Measurements from ENCODE around the gene RASSF3. TPM values are rescaled to one million over a fixed set of nuclear protein-coding genes. Genes with fewer than 3 reads are reported as not detected.

The RASSF3 gene
- total RNA-seq, 4 donors from 2014 or later = 5.2 to 11.5 (median 7.0) TPM

DNA sequence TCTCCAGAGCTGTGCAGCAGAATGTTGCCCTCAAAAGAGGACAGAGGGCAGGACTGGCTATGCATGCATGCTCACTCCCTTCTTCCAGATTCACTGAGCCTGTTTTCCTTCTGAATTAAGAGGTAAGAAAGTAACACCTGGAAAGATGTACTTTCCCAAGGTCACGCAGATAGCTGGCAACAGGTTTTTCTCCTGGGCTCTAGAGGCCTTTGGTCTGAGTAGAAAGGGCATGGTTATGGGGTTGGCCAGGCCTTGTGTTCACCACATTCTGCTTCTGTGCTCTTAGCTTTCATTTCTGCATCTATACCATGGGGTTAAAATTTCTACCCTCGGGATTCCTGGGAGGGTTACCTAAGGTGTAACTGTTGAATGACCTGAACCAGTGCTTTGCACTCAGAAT, 57.5 kb downstream of the RASSF3 start:
- Histone ChIP-seq H3K27ac (no peak overlapping the region), H3K9me3 (no peaks in the 10 kb centered on the region), H3K4me1 (peaks cover 0 to 28% of the 10 kb centered on the region in 2 donors), H3K27me3 (no peaks in the 10 kb centered on the region), H3K36me3 (no peaks in the 10 kb centered on the region), H3K4me3 (no peak overlapping the region)
- DNase-seq (no peak), ATAC-seq (no peak)
- TF ChIP-seq POLR2A (IDR thresholded peaks at IDR 0.05) = no peak
- TF ChIP-seq, protein P1, sequence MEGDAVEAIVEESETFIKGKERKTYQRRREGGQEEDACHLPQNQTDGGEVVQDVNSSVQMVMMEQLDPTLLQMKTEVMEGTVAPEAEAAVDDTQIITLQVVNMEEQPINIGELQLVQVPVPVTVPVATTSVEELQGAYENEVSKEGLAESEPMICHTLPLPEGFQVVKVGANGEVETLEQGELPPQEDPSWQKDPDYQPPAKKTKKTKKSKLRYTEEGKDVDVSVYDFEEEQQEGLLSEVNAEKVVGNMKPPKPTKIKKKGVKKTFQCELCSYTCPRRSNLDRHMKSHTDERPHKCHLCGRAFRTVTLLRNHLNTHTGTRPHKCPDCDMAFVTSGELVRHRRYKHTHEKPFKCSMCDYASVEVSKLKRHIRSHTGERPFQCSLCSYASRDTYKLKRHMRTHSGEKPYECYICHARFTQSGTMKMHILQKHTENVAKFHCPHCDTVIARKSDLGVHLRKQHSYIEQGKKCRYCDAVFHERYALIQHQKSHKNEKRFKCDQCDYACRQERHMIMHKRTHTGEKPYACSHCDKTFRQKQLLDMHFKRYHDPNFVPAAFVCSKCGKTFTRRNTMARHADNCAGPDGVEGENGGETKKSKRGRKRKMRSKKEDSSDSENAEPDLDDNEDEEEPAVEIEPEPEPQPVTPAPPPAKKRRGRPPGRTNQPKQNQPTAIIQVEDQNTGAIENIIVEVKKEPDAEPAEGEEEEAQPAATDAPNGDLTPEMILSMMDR (IDR thresholded peaks at IDR 0.05 in 4 of 5, conservative IDR thresholded peaks at IDR 0.05 in 1 of 5) = no peak
- in situ Hi-C loops (cut with MboI; ENCODE audit: low sequenced_read_pairs in 4 of 4) = no loop called here
- intact Hi-C loops (cut with DNase I; ENCODE audit: low total_unique reads) = no loop called here

DNA sequence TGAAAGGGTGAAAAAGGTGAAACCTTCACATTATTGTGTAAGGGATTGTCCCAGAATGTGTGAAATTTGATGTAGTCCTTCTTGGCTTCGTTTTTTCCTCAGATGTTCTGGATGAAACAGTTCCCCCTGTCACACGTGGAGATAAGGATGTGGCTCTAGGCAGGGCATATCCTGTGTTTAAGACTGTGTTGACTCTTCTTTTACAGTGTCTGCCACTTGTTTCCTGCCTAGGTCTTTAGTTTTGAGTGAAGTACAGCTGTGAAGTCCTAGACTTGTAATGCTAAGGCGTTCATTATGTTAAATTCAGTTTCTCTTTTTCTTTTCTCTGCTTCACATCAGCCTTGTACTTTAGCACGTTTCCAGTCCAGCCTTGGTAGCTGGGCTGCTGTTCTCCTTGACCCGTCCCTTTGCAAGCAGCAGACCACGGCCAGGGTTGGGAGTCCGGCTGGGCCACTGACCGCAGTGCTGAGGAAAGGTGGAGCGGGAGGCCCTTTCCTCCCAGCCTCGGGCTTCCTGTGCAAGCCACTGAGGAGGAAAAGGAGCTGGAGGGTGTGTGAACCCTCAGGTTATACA, 59.1 kb downstream of the RASSF3 start:
- Histone ChIP-seq H3K27ac (peak overlapping the region; percentile 30 to 46 (median 37)), H3K4me3 (no peak overlapping the region), H3K27me3 (no peaks in the 10 kb centered on the region), H3K36me3 (no peaks in the 10 kb centered on the region), H3K4me1 (peaks cover 6 to 43% of the 10 kb centered on the region in 2 donors), H3K9me3 (no peaks in the 10 kb centered on the region)
- TF ChIP-seq, protein P1 (IDR thresholded peaks at IDR 0.05 in 4 of 5, conservative IDR thresholded peaks at IDR 0.05 in 1 of 5) = no peak
- TF ChIP-seq POLR2A (IDR thresholded peaks at IDR 0.05) = no peak
- ATAC-seq = peak in 1 of 2 donors; percentile 21
- in situ Hi-C loops (cut with MboI; ENCODE audit: low sequenced_read_pairs in 4 of 4) (no loop called here), intact Hi-C loops (cut with DNase I; ENCODE audit: low total_unique reads) (no loop called here)
- no peak for DNase-seq

- peaks cover 6 to 46% of the 10 kb centered on the region in 2 donors for H3K4me1 ChIP-seq
- DNase-seq (no peak), ATAC-seq (no peak)
- no peaks in the 10 kb centered on the region for H3K9me3 ChIP-seq
- in situ Hi-C loops (cut with MboI; ENCODE audit: low sequenced_read_pairs in 4 of 4) = no loop called here
- H3K36me3 ChIP-seq = no peaks in the 10 kb centered on the region
- intact Hi-C loops (cut with DNase I; ENCODE audit: low total_unique reads) = no loop called here
- H3K27me3 ChIP-seq = no peaks in the 10 kb centered on the region
- TF ChIP-seq, protein P1 (IDR thresholded peaks at IDR 0.05 in 4 of 5, conservative IDR thresholded peaks at IDR 0.05 in 1 of 5) = no peak
- TF ChIP-seq POLR2A (IDR thresholded peaks at IDR 0.05) = no peak
- no peak overlapping the region for H3K4me3 ChIP-seq
- peak overlapping the region in 1 of 4 donors; percentile 46 for H3K27ac ChIP-seq
Observed at GRCh38 chr12:64670019-64670418, 59.7 kb downstream of the RASSF3 start.

DNA sequence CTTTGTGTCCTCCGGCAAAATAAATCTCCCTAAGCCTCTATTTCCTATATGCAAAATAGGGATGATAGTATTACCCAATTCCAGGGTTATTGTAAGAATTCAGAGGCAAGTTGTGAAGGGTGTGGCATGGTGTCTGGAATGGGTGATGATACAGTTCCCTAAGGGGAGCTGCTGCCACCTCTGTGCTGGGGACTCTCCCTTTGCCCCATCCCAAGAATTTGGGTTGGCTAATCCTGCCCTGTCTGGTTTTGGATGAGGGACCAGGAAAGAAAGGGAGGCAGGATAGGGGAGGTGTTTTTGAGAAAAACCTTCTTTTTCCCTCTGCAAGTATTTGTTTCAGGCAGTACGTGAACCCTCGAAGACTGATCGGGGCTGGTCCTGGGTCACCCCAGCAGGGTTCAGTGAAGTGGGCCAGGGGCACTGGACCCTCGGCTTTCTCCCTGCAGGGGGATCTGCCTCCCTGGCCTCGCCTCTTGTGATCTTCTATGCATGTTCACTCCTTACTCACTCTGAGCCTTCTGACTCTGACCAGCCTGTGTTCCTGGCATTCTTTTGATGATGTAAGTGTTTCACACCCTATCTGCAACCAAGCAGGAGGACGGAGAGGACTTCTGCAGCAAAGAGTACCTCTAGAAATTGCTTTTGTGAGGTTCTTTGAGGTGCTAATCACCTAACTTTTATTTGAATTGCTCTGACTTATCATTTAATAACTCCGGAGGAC, 60.8 kb downstream of the RASSF3 start:
- intact Hi-C loops (cut with DNase I; ENCODE audit: low total_unique reads) = loop anchor here (1.0 kb wide), 1 partner anchor 43 kb away; no protein-coding TSS in a partner anchor
- Histone ChIP-seq H3K36me3 (no peaks in the 10 kb centered on the region), H3K4me3 (no peak overlapping the region), H3K27ac (peak overlapping the region in 2 of 4 donors; percentile 7 to 12), H3K9me3 (no peaks in the 10 kb centered on the region), H3K4me1 (peaks cover 6 to 43% of the 10 kb centered on the region in 2 donors), H3K27me3 (no peaks in the 10 kb centered on the region)
- no peak for TF ChIP-seq POLR2A (IDR thresholded peaks at IDR 0.05)
- TF ChIP-seq, protein P1 (IDR thresholded peaks at IDR 0.05 in 4 of 5, conservative IDR thresholded peaks at IDR 0.05 in 1 of 5) = no peak
- DNase-seq (no peak), ATAC-seq (no peak)
- in situ Hi-C loops (cut with MboI; ENCODE audit: low sequenced_read_pairs in 4 of 4) = no loop called here
